GM19025 (cell line): ENCODE data around the gene TTC13.

ENCODE experiments used
- ATAC-seq: cut with Tn5 transposase; IDR thresholded peaks from one replicate; pipeline ENCODE4 v1.9.1; 2021; ENCODE audit warnings: mild to moderate bottlenecking, low read depth, moderate library complexity; ENCODE audit not compliant: unreplicated experiment

Gene TTC13

GRCh38 chr1:230957580-230957989 lies 21.1 kb downstream of the TTC13 start:
- peak; percentile 75 for ATAC-seq

GRCh38 chr1:230950404-230950803 lies 28.3 kb downstream of the TTC13 start:
- ATAC-seq: no peak

- no peak for ATAC-seq
Measured at GRCh38 chr1:230948903-230949302, 29.8 kb downstream of the TTC13 start.

- no peak for ATAC-seq
Measured at GRCh38 chr1:230948301-230948700, 30.4 kb downstream of the TTC13 start.

GRCh38 chr1:230943048-230943593 lies 35.5 kb downstream of the TTC13 start:
- no peak for ATAC-seq

- no peak for ATAC-seq
Measured at GRCh38 chr1:230940848-230941247, 37.8 kb downstream of the TTC13 start.

- ATAC-seq: no peak
Measured at GRCh38 chr1:230939806-230940489, 38.7 kb downstream of the TTC13 start.

GRCh38 chr1:230938924-230939368 lies 39.7 kb downstream of the TTC13 start:
- no peak for ATAC-seq

GRCh38 chr1:230937371-230937770 lies 41.3 kb downstream of the TTC13 start:
- no peak for ATAC-seq

- ATAC-seq: no peak
Measured at GRCh38 chr1:230936475-230936874, 42.2 kb downstream of the TTC13 start.

GRCh38 chr1:230935852-230936251 lies 42.8 kb downstream of the TTC13 start:
- no peak for ATAC-seq

- no peak for ATAC-seq
Measured at GRCh38 chr1:230930986-230931385, 47.7 kb downstream of the TTC13 start.

- ATAC-seq: no peak
Measured at GRCh38 chr1:230926182-230926581, 52.5 kb downstream of the TTC13 start.

GRCh38 chr1:230925608-230926007 lies 53.1 kb downstream of the TTC13 start:
- ATAC-seq: no peak

GRCh38 chr1:230923176-230923575 lies 55.5 kb downstream of the TTC13 start:
- ATAC-seq: no peak

- ATAC-seq: no peak
Measured at GRCh38 chr1:230922620-230923019, 56.0 kb downstream of the TTC13 start.

- ATAC-seq: no peak
Measured at GRCh38 chr1:230919207-230919606, 59.5 kb downstream of the TTC13 start.

GRCh38 chr1:230917284-230918135 lies 61.2 kb downstream of the TTC13 start:
- no peak for ATAC-seq

GRCh38 chr1:230916587-230917283 lies 61.9 kb downstream of the TTC13 start:
- no peak for ATAC-seq

GRCh38 chr1:230915078-230915477 lies 63.6 kb downstream of the TTC13 start:
- no peak for ATAC-seq

- no peak for ATAC-seq
Measured at GRCh38 chr1:230913496-230913895, 65.2 kb downstream of the TTC13 start.
